Gastrocnemius medialis (tissue), 4 donors: ENCODE measurements around the gene LATS2. TPM values are rescaled to one million over a fixed set of nuclear protein-coding genes. Genes with fewer than 3 reads are reported as not detected.
"Not testable (repeated sequence)": the region's sequence is repeated elsewhere in the genome, so short reads cannot be mapped to it uniquely, and the experiment has no call there.

ENCODE experiments used
- ATAC-seq, 2 donors: fragments of 150-250 bp; one replicate each; pipeline ENCODE4 v1.9.1; 2016
- DNase-seq, 2 donors: peaks; one replicate each; pipeline ENCODE4 v3.0.0-alpha.2; 2019
- H3K27ac ChIP-seq, 4 donors: fragments of 200-600 bp; sonication (generic); 1 replicate in 1 of 4; 2 replicates in 3 of 4; pipeline ENCODE4 v1.5.1; 2016 to 2018; ENCODE audit warnings: mild to moderate bottlenecking in 2 of 4, moderate library complexity in 1 of 4
- H3K27me3 ChIP-seq, 3 donors: fragments of 200-600 bp; sonication (generic) in 2 of 3; 1 replicate in 1 of 3; 2 replicates in 2 of 3; pipeline versions ENCODE4 v1.5.1 to v1.6.0; 2016 to 2019; ENCODE audit warnings: mild to moderate bottlenecking in 1 of 3, moderate library complexity in 1 of 3
- H3K36me3 ChIP-seq, 2 donors: fragments of 200-600 bp; sonication (generic) in 1 of 2; one replicate each; pipeline ENCODE4 v1.5.1; 2017 to 2018
- H3K4me1 ChIP-seq, 2 donors: fragments of 200-600 bp; sonication (generic) in 1 of 2; one replicate each; pipeline ENCODE4 v1.5.1; 2016 to 2017; ENCODE audit warnings: mild to moderate bottlenecking in 2 of 2
- H3K4me3 ChIP-seq, 4 donors: fragments of 200-600 bp; sonication (generic) in 3 of 4; 1 replicate in 1 of 4; 2 replicates in 3 of 4; pipeline ENCODE4 v1.5.1; 2016 to 2019; ENCODE audit warnings: mild to moderate bottlenecking in 2 of 4
- H3K9me3 ChIP-seq, 3 donors: fragments of 200-600 bp; sonication (generic) in 2 of 3; 1 replicate in 1 of 3; 2 replicates in 2 of 3; pipeline ENCODE4 v1.5.1; 2016 to 2019
- CTCF ChIP-seq, 5 experiments: fragments of 450-650 bp in 3 of 5; fragments of 200-600 bp in 2 of 5; sonication (generic) in 2 of 5; IDR thresholded peaks in 4 of 5; conservative IDR thresholded peaks in 1 of 5; 1 replicate in 4 of 5; 2 replicates in 1 of 5; pipeline ENCODE4 v1.5.1; 2016 to 2019; ENCODE audit warnings: antibody characterized with exemption in 5 of 5, mild to moderate bottlenecking in 3 of 5, moderate library complexity in 3 of 5
- POLR2A ChIP-seq, 2 donors: fragments of 450-650 bp; IDR thresholded peaks; one replicate each; pipeline ENCODE4 v1.6.1; 2017; ENCODE audit warnings: antibody characterized with exemption in 2 of 2, mild to moderate bottlenecking in 2 of 2, moderate library complexity in 2 of 2
- in situ Hi-C, 4 donors: fragments of 200-750 bp; cut with MboI; loops; one replicate each; pipeline versions ENCODE4 v1.15.0 to v1.8.0; 2017; ENCODE audit warnings: low sequenced_read_pairs in 4 of 4
- intact Hi-C: fragments of 100-400 bp; cut with DNase I; formaldehyde crosslinking; loops from one replicate; pipeline ENCODE4 v1.15.1; 2023; ENCODE audit warnings: low total_unique reads
- total RNA-seq, 4 donors: library from RNA; depleted of rRNA; stranded (reverse); fragments of >200 nt; gene quantifications; one replicate each; pipeline versions ENCODE4 v1.1.0 to v1.2.3, GENCODE V29; 2016

LATS2 gene
- total RNA-seq, 4 donors from 2014 or later, result 11.5 to 34.1 (median 18.8) TPM

GRCh38 chr13:20964904-20965303 is 96.5 kb downstream of the LATS2 start:
- ATAC-seq (no peak), DNase-seq (no peak)
- no peak for TF ChIP-seq POLR2A (IDR thresholded peaks at IDR 0.05)
- TF ChIP-seq CTCF (IDR thresholded peaks at IDR 0.05 in 4 of 5, conservative IDR thresholded peaks at IDR 0.05 in 1 of 5), result no peak
- H3K9me3 ChIP-seq, result no peaks in the 10 kb centered on the region
- no peaks in the 10 kb centered on the region for H3K36me3 ChIP-seq
- no peaks in the 10 kb centered on the region for H3K27me3 ChIP-seq
- in situ Hi-C loops (no loop called here), intact Hi-C loops (no loop called here)
- H3K4me1 ChIP-seq, result peaks cover 0 to 4% of the 10 kb centered on the region in 2 donors
- H3K4me3 ChIP-seq, result no peak overlapping the region
- H3K27ac ChIP-seq, result no peak overlapping the region

DNA sequence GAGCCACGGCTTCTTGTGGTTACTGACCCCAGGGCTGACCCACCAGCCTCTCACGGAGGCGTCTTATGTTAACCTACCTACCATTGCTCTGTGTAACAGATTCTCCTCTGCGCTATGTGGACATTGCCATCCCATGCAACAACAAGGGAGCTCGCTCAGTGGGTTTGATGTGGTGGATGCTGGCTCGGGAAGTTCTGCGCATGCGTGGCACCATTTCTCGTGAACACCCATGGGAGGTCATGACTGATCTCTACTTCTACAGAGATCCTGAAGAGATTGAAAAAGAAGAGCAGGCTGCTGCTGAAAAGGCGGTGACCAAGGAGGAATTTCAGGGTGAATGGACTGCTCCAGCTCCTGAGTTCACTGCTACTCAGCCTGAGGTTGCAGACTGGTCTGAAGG is 99.7 kb downstream of the LATS2 start:
- H3K9me3 ChIP-seq, in situ Hi-C loops: not testable (repeated sequence)

DNA sequence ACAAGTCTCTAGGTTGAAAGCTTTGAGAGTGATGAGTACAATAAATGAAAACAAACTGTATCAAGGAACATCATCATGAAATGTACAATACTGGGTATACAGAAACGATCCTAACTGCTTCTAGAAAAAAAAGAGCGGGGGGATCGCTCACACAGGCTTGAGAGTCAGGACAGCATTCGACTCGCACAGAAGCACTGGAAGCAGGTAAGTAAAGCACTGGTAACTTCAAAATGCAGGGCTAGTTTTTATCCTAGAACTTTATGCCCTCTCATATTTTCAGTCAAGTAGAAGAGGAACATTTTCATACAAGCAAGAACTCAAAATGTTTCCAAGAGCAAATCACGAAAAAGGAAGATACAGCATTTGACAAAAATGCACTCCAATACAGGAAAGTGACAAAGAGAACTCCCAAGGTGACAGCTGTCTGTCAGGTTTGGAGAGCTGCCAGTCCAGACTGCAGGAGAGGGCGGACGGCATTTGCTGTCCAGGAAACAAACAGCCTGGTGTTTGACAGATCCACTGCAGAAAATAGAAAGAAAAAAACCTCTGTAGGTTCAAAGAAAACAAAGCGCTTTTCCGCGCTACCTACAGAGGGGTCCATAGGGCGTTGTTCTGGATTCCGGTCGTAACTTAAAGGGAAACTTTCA is 100.6 kb downstream of the LATS2 start:
- H3K4me1 ChIP-seq, result peaks cover 0 to 4% of the 10 kb centered on the region in 2 donors
- H3K4me3 ChIP-seq, result peak overlapping the region in 1 of 4 donors; percentile 34
- no peaks in the 10 kb centered on the region for H3K9me3 ChIP-seq
- intact Hi-C loops (no loop called here), in situ Hi-C loops (no loop called here)
- no peak overlapping the region for H3K27ac ChIP-seq
- no peaks in the 10 kb centered on the region for H3K27me3 ChIP-seq
- ATAC-seq, result peak in 1 of 2 donors; percentile 55
- no peaks in the 10 kb centered on the region for H3K36me3 ChIP-seq
- no peak for TF ChIP-seq POLR2A (IDR thresholded peaks at IDR 0.05)
- no peak for TF ChIP-seq CTCF (IDR thresholded peaks at IDR 0.05 in 4 of 5, conservative IDR thresholded peaks at IDR 0.05 in 1 of 5)
- DNase-seq, result peak; percentile 24 to 49

More for the DNA sequence above, 99.7 kb downstream of the LATS2 start:
- intact Hi-C loops, H3K36me3 ChIP-seq, ATAC-seq, H3K27ac ChIP-seq, H3K4me1 ChIP-seq, H3K4me3 ChIP-seq, DNase-seq, H3K27me3 ChIP-seq: not testable (repeated sequence)

- H3K4me1 ChIP-seq, DNase-seq, H3K4me3 ChIP-seq, H3K27ac ChIP-seq, in situ Hi-C loops, H3K9me3 ChIP-seq, intact Hi-C loops, ATAC-seq, H3K36me3 ChIP-seq, H3K27me3 ChIP-seq: not testable (repeated sequence)
Measured at GRCh38 chr13:20957049-20957620, 104.3 kb downstream of the LATS2 start.

GRCh38 chr13:20955496-20955895 is 105.9 kb downstream of the LATS2 start:
- DNase-seq (no peak), ATAC-seq (no peak)
- no peaks in the 10 kb centered on the region for H3K36me3 ChIP-seq
- H3K27ac ChIP-seq, result no peak overlapping the region
- in situ Hi-C loops, result no loop called here
- no peaks in the 10 kb centered on the region for H3K9me3 ChIP-seq
- no peaks in the 10 kb centered on the region for H3K4me1 ChIP-seq
- H3K4me3 ChIP-seq, result no peak overlapping the region
- H3K27me3 ChIP-seq, result no peaks in the 10 kb centered on the region
- intact Hi-C loops, result no loop called here
- TF ChIP-seq CTCF (IDR thresholded peaks at IDR 0.05 in 4 of 5, conservative IDR thresholded peaks at IDR 0.05 in 1 of 5) (no peak), POLR2A (IDR thresholded peaks at IDR 0.05) (no peak)
